Common myeloid progenitor, CD34-positive (primary cell): ENCODE data around the gene ZNF621. TPM values are rescaled to one million over a fixed set of nuclear protein-coding genes. Genes with fewer than 3 reads are reported as not detected.

Experiments
- CTCF ChIA-PET: fragments of 350-600 bp; sonication (Branson Sonifier 250); formaldehyde crosslinking; loops from one replicate; lab custom pipeline; 2021; ENCODE audit warnings: antibody characterized with exemption; lab: Charles Lee
- POLR2A ChIA-PET: fragments of 350-600 bp; sonication (Branson Sonifier 250); formaldehyde crosslinking; loops from one replicate; lab custom pipeline; 2021; ENCODE audit warnings: antibody characterized with exemption; lab: Charles Lee
- DNase-seq, 3 donors: peaks; one replicate each; pipeline versions ENCODE4 v3.0.0 to v3.0.0-alpha.2; 2013
- H3K27ac ChIP-seq, 2 experiments: 1 replicate in 1 of 2; 2 replicates in 1 of 2; pipeline ENCODE4 v1.7.0; 2013; ENCODE audit warnings: inconsistent platforms in 2 of 2, low read length in 2 of 2, mild to moderate bottlenecking in 2 of 2, low read depth in 1 of 2, moderate library complexity in 1 of 2; ENCODE audit not compliant: severe bottlenecking in 2 of 2, insufficient read depth in 1 of 2, poor library complexity in 1 of 2
- H3K27me3 ChIP-seq, 5 experiments: replicated peaks in 2 of 5; 1 replicate in 3 of 5; 2 replicates in 2 of 5; pipeline versions ENCODE4 v1.6.1 to v1.7.0; 2013; ENCODE audit warnings: low read length in 4 of 5, mild to moderate bottlenecking in 2 of 5, moderate library complexity in 2 of 5, inconsistent platforms in 1 of 5; ENCODE audit not compliant: insufficient read depth in 5 of 5, control insufficient read depth in 4 of 5
- H3K36me3 ChIP-seq, 4 experiments: 1 replicate in 2 of 4; 2 replicates in 2 of 4; pipeline versions ENCODE4 v1.6.1 to v1.7.0; 2013; ENCODE audit warnings: low read length in 3 of 4, control low read depth in 1 of 4, mild to moderate bottlenecking in 1 of 4; ENCODE audit not compliant: control insufficient read depth in 4 of 4, insufficient read depth in 4 of 4
- H3K4me1 ChIP-seq, 4 experiments: 1 replicate in 3 of 4; 2 replicates in 1 of 4; pipeline versions ENCODE4 v1.6.1 to v1.7.1; 2013; ENCODE audit warnings: low read length in 3 of 4, mild to moderate bottlenecking in 3 of 4, control low read depth in 1 of 4, inconsistent platforms in 1 of 4, moderate library complexity in 1 of 4; ENCODE audit not compliant: control insufficient read depth in 4 of 4, insufficient read depth in 4 of 4; ENCODE audit errors: control extremely low read depth in 1 of 4
- H3K4me3 ChIP-seq, 7 experiments: 1 replicate in 4 of 7; 2 replicates in 3 of 7; pipeline versions ENCODE4 v1.5.1 to v1.7.0; 2013; ENCODE audit warnings: mild to moderate bottlenecking in 7 of 7, low read length in 6 of 7, moderate library complexity in 6 of 7, inconsistent platforms in 2 of 7, low read depth in 2 of 7, control low read depth in 1 of 7; ENCODE audit not compliant: insufficient read depth in 4 of 7, control insufficient read depth in 1 of 7; ENCODE audit errors: extremely low read depth in 1 of 7
- H3K9me3 ChIP-seq, 5 experiments: 1 replicate in 4 of 5; 2 replicates in 1 of 5; pipeline versions ENCODE4 v1.6.1 to v1.7.1; 2013; ENCODE audit warnings: low read length in 4 of 5, mild to moderate bottlenecking in 2 of 5, inconsistent platforms in 1 of 5, low read depth in 1 of 5, moderate library complexity in 1 of 5; ENCODE audit not compliant: control insufficient read depth in 4 of 5, insufficient read depth in 2 of 5; ENCODE audit errors: control extremely low read depth in 1 of 5
- WGBS: methylation state at CpG from one replicate; pipeline ENCODE4 v1.1.5; 2013; ENCODE audit not compliant: insufficient coverage; 5-methylcytosine and 5-hydroxymethylcytosine counted together
- polyA plus RNA-seq: library from polyadenylated mRNA; unstranded; fragments of 120-200 nt; gene quantifications from one replicate; pipeline ENCODE4 v1.2.1, GENCODE V29; 2013

Gene ZNF621
- 25.8 TPM for polyA plus RNA-seq

- Histone ChIP-seq H3K4me3 (peak within 1 kb of the TSS; percentile 56 to 97 (median 90)), H3K27me3 (no peaks in the 10 kb centered on the region), H3K27ac (peak within 1 kb of the TSS; percentile 85 to 93), H3K36me3 (peaks cover 3 to 22% (median 15%) of the 10 kb centered on the region in 4 experiments), H3K9me3 (no peaks in the 10 kb centered on the region), H3K4me1 (peaks cover 3 to 18% (median 13%) of the 10 kb centered on the region in 4 experiments)
- CTCF ChIA-PET: interaction anchor here (0.6 to 1.9 kb wide), 5 partner anchors 10 to 74 kb away, joined by 3 to 13 read pairs (median 3); partner anchors contain the start of gene ZNF620
- WGBS: 1% methylated on average over 59 of the region's 59 CpGs
- peak; percentile 79 to 89 (median 83) for DNase-seq
- POLR2A ChIA-PET: interaction anchor here (0.6 kb wide), 2 partner anchors 44 to 550 kb away, joined by 3 read pairs; no protein-coding TSS in a partner anchor
Measured at GRCh38 chr3:40524568-40525285, at the start of gene ZNF621. TSS of gene ZNF621 (plus strand) at chr3:40524960. CDS start at chr3:40525841, 881 bp downstream.

DNA sequence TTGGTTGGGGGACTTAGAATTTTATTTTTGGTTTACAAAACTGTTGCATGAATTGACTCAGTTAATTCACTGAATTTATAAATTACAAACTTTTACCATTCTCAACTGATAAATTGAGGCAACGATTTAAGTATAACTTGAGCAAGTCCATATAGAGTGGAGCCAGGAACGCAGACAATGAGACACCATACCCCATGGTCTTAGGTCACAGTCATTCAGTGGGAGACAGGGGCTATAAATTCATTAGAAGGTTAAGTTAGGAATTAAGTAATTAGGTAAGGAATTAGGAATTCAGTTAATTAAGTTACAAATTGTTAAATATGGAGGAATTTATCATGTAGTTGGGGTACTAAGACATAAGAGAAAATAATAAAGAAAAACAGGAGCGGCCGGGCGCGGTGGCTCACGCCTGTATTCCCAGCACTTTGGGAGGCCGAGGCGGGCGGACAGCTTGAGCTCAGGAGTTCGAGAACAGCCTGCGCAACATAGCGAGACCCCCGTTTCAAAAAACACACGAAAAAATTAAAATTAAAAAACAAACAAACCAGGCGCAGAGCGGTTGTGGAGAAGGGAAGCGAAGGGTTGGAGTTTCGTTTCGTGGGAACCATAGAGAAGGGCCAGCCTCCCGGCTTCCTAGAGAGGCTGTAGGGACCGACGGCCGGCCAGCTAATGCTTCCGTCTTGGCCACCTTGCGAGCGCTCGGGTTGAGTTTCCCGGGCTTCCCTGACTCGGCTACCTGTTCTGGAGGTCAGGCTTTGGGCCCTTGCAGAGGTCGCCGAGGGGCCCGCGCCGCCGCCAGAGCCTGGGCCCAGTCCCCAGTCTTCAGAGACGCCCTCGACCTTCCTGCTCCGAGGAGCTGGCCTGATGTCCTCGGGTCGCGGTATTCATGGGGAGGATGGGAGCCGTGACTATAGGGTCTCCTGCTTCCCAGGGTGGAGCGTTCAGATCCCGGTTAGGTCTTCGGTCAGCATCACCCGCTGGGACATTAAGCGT lies 48.0 kb upstream of the ZNF621 start, which contains the start of gene ZNF619:
ZNF619 (plus strand) TSS at position 645 of the 993 bp plus-strand sequence. CDS start 858 bp downstream, outside the sequence.
- peaks cover 3 to 13% (median 6%) of the 10 kb centered on the region in 4 experiments for H3K4me1 ChIP-seq
- H3K36me3 ChIP-seq: peaks cover 1 to 22% (median 15%) of the 10 kb centered on the region in 4 experiments
- CTCF ChIA-PET: interaction anchor here (1.6 kb wide), 1 partner anchor 14 kb away, joined by 4 read pairs; no protein-coding TSS in a partner anchor
- peak within 1 kb of the TSS; percentile 88 to 95 for H3K27ac ChIP-seq
- H3K9me3 ChIP-seq: no peaks in the 10 kb centered on the region
- peak within 1 kb of the TSS; percentile 91 to 94 (median 93) for H3K4me3 ChIP-seq
- no peaks in the 10 kb centered on the region for H3K27me3 ChIP-seq
- 1% methylated on average over 30 of the region's 48 CpGs for WGBS
- POLR2A ChIA-PET: interaction anchor here (1.9 kb wide), 1 partner anchor 12 kb away, joined by 8 read pairs; no protein-coding TSS in a partner anchor
- DNase-seq: peak; percentile 71 to 80 (median 79)

- POLR2A ChIA-PET: interaction anchor here (0.5 to 1.9 kb wide), 2 partner anchors 11 to 13 kb away, joined by 8 to 9 read pairs; no protein-coding TSS in a partner anchor
- no peak for DNase-seq
- Histone ChIP-seq H3K4me1 (peaks cover 3 to 13% (median 6%) of the 10 kb centered on the region in 4 experiments), H3K27ac (peak overlapping the region in 1 of 2 experiments; percentile 95), H3K9me3 (no peaks in the 10 kb centered on the region), H3K27me3 (no peaks in the 10 kb centered on the region), H3K36me3 (peaks cover 10 to 31% (median 21%) of the 10 kb centered on the region in 4 experiments), H3K4me3 (peak overlapping the region in 6 of 7 experiments; percentile 91 to 94 (median 94))
- CTCF ChIA-PET: no interaction called here
- WGBS: 20% methylated on average over 1 of the region's 4 CpGs
Measured at GRCh38 chr3:40477666-40478065, 47.1 kb upstream of the ZNF621 start.

GRCh38 chr3:40487172-40487571 lies 37.6 kb upstream of the ZNF621 start:
- ChIA-PET CTCF (interaction anchor here (0.6 to 1.9 kb wide), 3 partner anchors 18 to 715 kb away, joined by 3 to 6 read pairs (median 5); partner anchors contain the start of gene ZNF620), POLR2A (no interaction called here)
- Histone ChIP-seq H3K9me3 (peaks cover 8 to 39% (median 25%) of the 10 kb centered on the region in 5 experiments), H3K4me1 (no peaks in the 10 kb centered on the region), H3K27me3 (no peaks in the 10 kb centered on the region), H3K36me3 (peaks cover 30 to 69% (median 50%) of the 10 kb centered on the region in 4 experiments), H3K27ac (no peak overlapping the region), H3K4me3 (no peak overlapping the region)
- 94% methylated on average over 3 of the region's 3 CpGs for WGBS
- no peak for DNase-seq

- H3K4me3 ChIP-seq: no peak overlapping the region
- DNase-seq: no peak
- peaks cover 20 to 34% (median 27%) of the 10 kb centered on the region in 4 experiments for H3K36me3 ChIP-seq
- no peaks in the 10 kb centered on the region for H3K4me1 ChIP-seq
- no CpG with 5 or more reads among the region's 5 CpGs for WGBS
- POLR2A ChIA-PET: no interaction called here
- H3K9me3 ChIP-seq: peaks cover 8 to 27% (median 19%) of the 10 kb centered on the region in 5 experiments
- CTCF ChIA-PET: interaction anchor here (1.0 kb wide), 1 partner anchor 15 kb away, joined by 4 read pairs; the partner anchor contains the start of gene ZNF619
- no peak overlapping the region for H3K27ac ChIP-seq
- H3K27me3 ChIP-seq: no peaks in the 10 kb centered on the region
Measured at GRCh38 chr3:40490916-40491315, 33.8 kb upstream of the ZNF621 start.

DNA sequence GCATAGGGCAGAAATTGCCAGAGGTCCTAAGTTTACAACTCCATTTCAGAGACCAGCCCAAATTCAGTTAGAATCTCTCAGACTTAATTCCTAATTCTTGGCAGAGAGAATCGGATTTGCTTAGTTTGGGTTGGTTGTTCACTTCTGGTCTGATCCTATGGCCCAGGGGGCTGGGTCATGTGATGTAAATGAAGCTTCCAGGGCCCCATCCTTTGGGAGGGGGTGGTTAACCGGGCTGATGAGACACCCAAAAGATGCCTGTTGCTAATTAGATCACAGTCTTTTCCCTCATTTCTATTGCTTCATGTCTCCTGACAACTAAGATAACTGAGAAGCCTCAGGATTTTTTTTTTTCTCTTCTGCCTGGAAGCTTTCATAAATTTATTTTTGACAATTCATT lies 30.1 kb upstream of the ZNF621 start:
- Histone ChIP-seq H3K9me3 (no peaks in the 10 kb centered on the region), H3K27ac (no peak overlapping the region), H3K4me1 (no peaks in the 10 kb centered on the region), H3K27me3 (no peaks in the 10 kb centered on the region), H3K36me3 (peaks cover 0 to 6% (median 1%) of the 10 kb centered on the region in 4 experiments), H3K4me3 (no peak overlapping the region)
- POLR2A ChIA-PET: no interaction called here
- DNase-seq: no peak
- no CpG with 5 or more reads among the region's 2 CpGs for WGBS
- CTCF ChIA-PET: interaction anchor here (1.2 to 1.7 kb wide), 2 partner anchors 11 to 13 kb away, joined by 4 to 5 read pairs; partner anchors contain the start of gene ZNF620
